Fibroblast of lung (primary cell): Measurements from ENCODE around the gene NRTN.
"Not testable (repeated sequence)": the region's sequence is repeated elsewhere in the genome, so short reads cannot be mapped to it uniquely, and the experiment has no call there.

Source experiments
- EZH2 ChIP-seq: IDR thresholded peaks from 2 replicates; pipeline ENCODE4 v1.5.1; 2012; ENCODE audit warnings: low read length, control low read depth, mild to moderate bottlenecking; ENCODE audit errors: missing control alignments
- TF ChIP-seq, protein P1 (sequence below), 2 donors: IDR thresholded peaks in 1 of 2; conservative IDR thresholded peaks in 1 of 2; 1 replicate in 1 of 2; 2 replicates in 1 of 2; pipeline ENCODE4 v1.5.1; 2011 to 2012; ENCODE audit warnings: low read length in 2 of 2, control low read depth in 1 of 2, inconsistent platforms in 1 of 2, low read depth in 1 of 2, mild to moderate bottlenecking in 1 of 2

GRCh38 chr19:5848621-5849020, 43.8 kb downstream of the NRTN start:
- TF ChIP-seq, protein P1, sequence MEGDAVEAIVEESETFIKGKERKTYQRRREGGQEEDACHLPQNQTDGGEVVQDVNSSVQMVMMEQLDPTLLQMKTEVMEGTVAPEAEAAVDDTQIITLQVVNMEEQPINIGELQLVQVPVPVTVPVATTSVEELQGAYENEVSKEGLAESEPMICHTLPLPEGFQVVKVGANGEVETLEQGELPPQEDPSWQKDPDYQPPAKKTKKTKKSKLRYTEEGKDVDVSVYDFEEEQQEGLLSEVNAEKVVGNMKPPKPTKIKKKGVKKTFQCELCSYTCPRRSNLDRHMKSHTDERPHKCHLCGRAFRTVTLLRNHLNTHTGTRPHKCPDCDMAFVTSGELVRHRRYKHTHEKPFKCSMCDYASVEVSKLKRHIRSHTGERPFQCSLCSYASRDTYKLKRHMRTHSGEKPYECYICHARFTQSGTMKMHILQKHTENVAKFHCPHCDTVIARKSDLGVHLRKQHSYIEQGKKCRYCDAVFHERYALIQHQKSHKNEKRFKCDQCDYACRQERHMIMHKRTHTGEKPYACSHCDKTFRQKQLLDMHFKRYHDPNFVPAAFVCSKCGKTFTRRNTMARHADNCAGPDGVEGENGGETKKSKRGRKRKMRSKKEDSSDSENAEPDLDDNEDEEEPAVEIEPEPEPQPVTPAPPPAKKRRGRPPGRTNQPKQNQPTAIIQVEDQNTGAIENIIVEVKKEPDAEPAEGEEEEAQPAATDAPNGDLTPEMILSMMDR (conservative IDR thresholded peaks at IDR 0.05 in 1 of 2, IDR thresholded peaks at IDR 0.05 in 1 of 2; ENCODE audit: low read depth in 1 of 2, low read length in 2 of 2), result not testable (repeated sequence)
- not testable (repeated sequence) for TF ChIP-seq EZH2
